Measurements from ENCODE around the gene ODF2.
"Not testable (repeated sequence)": the region's sequence is repeated elsewhere in the genome, so short reads cannot be mapped to it uniquely, and the experiment has no call there.

ODF2 gene

DNA sequence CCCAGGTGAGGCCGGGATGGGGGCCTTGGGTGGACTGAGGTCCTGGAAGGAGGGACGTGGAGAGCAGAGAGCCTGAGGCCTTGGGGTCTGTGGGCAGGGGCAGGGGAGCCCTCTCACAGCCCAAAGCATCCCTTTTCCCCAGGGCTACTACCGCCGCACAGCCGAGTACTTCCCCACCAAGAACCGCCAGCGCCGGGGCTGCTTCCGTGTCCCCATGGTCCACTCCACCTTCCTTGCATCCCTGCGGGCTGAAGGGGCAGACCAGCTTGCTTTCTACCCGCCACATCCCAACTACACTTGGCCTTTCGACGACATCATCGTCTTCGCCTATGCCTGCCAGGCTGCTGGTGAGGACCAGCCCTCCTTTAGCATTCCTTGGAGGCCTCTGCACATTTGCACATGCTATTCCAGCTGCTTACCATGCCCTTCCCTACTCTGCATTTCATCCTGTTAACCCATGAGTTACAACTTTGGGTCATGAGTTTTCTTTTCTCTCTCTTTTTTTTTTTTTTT lies 31.5 kb upstream of the ODF2 start:
- DNase-seq, result no peak

DNA sequence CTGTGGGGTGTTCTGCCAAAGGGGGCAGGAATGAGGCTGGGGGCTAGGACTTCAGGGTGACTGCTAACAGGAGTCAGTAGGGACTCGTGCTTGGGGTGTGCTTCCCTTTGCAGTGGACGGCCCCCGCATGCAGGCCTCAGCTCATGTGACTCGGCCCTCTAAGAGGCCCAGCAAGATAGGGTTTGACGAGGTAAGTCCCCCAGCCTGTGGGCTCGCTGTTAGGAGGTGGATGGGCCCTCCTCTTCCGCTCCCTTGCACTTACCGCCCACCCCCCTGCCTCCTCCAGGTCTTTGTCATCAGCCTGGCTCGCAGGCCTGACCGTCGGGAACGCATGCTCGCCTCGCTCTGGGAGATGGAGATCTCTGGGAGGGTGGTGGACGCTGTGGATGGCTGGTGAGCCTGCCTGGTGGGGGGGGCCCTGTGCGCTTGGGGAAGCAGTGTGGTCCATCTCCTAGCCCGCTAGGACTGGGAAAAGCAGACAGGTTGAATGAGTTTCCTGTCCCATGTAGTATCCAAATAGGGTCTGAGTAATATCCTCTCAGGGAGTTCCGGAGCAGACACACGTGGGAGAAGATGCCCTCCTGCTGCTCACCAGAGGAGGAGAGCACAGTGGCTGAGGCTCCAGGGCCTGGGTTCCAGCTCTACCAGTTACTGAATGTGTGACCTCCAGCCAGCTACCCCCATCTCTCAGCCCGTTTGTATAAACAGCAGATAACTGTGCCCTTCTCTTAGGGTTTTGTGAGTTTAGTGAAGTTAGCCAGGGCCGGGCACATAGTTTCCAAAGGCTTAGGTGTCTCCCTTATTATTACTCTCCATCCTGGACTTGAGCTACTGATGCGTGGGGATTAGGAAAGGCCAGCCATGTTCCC lies 26.9 kb upstream of the ODF2 start:
- no peak for DNase-seq

DNA sequence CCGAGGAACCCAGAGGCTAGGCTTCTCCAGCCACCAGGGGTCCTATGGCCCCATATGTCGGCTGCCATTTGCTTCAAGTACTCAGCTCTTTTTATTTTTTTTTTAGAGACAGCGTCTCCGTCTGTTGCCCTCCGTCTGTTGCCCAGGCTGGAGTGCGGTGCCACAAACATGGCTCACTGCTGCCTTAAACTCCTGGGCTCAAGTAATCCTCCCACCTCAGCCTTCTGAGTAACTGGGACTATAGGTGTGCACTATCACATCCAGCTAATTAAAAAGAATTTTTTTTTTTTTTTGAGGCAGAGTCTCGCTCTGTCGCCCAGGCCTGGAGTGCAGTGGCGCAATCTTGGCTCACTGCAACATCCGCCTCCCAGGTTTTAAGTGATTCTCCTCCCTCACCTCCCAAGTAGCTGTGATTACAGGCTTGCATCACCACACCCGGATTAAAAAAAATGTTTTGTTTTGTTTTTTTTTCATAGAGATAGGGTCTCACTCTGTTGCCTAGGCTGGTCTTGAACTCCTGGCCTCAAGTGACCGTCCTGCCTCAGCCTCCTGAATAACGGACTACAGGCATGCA lies 26.2 kb upstream of the ODF2 start:
- no peak for DNase-seq

DNA sequence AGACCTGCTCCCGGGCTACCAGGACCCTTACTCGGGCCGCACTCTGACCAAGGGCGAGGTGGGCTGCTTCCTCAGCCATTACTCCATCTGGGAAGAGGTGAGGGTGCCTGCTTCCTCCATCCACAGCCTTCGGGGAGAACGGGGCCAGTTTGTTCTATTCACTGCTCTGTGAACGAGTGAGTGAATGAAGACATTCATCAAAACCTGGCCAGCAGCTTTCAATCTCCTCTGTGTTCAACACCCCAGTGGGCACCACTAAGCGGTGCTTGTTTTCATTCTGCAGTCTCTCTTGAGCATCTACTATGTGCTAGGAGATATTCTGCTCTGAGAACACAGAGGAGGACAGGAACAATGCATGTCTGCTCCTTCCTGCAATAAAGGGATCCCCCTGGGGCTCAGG lies 24.6 kb upstream of the ODF2 start:
- DNase-seq, result no peak

DNA sequence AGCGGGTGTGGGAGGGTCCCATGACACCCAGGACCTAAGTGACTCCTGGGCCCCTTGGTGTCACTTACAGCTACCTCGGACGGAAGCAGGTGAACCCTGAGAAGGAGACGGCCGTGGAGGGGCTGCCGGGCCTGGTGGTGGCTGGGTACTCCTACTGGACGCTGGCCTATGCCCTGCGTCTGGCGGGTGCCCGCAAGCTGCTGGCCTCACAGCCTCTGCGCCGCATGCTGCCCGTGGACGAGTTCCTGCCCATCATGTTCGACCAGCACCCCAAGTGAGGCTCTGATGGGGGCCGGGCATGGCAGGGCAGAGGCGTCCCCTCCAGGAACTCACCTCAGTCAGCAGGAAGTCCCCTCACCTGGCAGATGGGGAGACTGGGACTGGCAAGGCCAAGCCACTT lies 21.5 kb upstream of the ODF2 start:
- no peak for DNase-seq

DNA sequence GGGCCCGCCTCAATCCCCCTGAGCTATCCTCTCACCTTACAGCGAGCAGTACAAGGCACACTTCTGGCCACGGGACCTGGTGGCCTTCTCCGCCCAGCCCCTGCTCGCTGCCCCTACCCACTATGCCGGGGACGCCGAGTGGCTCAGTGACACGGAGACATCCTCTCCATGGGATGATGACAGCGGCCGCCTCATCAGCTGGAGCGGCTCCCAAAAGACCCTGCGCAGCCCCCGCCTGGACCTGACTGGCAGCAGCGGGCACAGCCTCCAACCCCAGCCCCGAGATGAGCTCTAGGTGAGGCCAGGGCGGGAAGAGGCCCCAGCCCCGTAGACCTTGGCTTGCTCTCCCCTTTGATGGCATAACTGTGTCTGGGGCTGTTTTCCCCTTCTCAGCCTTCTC lies 20.2 kb upstream of the ODF2 start:
- DNase-seq, result no peak

DNA sequence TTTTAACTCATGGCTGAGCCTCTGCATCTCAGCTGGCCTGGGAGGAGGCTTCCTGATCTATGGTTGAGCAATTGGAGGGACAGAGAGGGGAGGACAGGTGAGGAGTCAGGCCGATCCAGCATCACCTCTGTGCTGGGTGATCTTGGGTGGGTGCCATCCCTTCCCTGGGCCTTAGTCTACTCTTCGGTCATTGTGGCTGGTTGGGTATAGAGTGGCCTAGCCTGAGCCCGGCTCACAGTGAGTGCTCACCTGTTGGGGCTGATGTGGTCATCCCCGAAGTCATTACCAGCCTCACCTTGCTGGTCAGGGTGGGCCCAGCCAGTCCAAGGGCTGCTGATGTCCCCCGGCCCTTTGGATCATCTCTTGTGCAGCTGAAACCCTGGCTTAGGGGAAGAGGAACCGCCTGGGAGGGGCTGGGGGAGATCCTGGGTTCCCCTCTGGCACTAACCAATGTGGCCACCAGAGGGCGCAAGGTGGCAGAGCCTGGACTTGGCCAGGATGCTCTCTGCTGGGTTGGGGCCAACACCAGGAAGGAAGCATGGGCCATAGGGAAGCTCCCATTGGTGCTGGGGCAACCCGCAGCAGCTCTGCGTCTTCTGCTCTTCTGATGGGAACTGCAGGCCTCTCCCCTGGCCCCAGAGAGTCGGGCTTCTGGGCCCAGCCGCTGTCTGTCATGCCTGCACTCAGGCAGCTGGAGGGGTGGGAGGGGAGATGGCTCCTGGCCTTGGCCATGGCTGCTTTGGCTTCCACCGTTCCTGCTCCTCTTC lies 17.3 kb upstream of the ODF2 start:
- DNase-seq, result peak; percentile 87

DNA sequence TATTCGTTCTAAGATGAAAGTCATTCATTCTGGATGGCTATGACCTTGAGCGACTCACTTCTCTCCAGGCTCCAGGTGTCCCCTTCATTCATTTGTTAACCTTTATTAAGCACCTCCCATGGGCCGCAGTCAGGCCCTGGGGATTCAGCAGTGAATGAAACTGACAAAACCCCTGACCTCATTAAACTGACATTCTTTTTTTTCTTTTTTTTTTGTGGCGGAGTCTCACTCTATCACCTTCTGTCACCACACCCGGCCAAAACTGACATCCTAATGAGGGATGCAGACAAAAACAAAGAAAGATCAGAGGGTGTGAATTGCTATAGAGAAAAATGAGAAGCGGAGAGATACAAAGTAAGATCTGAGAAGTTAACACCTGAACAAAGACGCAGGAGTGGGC lies 16.5 kb upstream of the ODF2 start:
- DNase-seq, result no peak

DNA sequence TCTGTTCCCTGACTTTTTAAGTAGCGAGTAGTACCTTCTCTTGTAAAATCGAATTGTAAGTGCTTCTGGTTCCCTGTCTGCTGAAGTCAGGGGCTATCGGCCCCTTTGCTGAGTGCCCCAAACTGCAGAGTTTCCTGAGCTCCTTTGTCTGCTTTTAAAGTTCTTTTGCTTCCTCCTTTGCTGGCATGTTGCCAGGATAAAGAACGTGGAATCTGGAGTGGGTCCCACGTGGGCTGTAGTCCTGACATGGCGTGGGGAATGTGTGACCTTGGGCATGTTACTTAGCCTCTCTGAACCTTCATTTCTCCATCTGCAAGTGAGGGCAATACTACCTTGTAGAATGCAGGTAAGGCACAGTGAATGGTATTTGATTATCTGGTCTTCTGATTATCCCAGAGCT lies 13.7 kb upstream of the ODF2 start:
- DNase-seq, result no peak

DNA sequence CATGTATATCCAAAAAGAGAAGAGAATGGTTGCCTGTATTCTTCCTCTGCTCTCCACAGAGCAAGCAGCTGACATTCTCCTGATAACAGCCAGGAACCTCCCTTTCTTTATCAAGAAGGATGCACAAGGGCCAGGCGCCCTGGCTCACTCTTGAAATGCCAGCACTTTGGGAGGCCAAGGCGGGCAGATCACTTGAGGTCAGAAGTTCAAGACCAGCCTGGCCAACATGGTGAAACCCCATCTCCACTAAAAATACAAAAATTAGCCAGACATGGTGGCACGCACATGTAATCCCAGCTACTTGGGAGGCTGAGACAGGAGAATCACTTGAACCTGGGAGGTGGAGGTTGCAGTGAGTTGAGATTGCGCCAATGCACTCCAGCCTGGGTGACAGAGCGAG lies 9.3 kb upstream of the ODF2 start:
- not testable (repeated sequence) for DNase-seq

DNA sequence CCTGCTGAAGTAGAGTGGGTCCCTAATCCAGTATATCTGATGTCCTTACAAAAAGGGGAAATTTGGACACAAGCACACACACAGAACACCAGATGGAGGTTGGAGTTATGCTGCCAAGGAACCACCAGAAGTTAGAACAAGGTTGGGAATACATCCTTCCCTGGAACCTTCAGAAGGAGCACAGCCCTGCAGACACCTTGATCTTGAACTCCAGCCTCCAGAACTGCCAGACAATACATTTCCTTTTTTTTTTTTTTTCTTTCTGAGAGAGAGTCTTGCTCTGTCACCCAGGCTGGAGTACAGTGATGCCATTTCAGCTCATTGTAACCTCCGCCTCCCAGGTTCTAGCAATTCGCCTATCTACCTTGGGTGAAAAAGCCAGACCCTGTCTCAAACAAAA lies 7.1 kb upstream of the ODF2 start:
- DNase-seq, result no peak

DNA sequence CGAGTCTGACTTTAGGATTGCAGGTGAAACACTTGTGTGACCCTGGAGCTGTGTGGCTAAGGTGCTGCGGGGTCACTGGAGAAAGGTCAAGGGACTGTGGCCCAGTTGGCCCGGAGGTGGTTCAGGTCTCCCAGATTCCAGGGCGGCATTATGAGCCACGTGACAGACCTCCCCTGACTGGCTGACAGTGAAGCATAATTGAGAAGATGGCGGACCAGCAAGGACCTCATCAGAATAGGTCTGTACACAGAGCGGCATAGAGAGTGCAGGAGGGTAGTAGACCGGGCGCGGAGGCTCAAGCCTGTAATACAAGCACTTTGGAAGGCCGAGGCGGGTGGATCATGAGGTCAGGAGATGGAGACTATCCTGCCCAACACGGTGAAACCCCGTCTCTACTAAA lies 815 bp upstream of the ODF2 start:
- no peak for DNase-seq

DNA sequence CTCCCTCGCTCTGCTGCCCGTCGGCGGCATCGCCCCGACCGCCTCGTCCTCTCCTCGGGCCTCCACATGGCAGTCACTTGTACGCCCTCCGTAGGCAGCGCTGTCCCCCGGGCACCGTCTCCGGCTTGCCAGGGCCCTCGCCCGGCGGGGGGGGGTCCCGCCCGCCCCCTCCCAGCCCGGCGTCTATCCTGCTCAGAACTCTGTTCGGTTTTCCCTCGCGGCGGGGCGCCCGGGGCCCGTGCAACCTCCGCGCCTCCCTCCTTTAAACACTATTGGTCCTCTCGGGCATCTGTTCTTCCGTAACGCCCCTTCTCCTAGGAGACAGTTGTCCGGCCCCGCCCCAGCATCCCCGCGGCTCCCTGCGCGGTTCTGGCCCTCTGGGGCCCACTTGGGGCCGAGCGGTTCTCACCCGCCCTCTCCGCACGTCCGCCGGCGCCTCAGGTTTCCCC lies 831 bp downstream of the ODF2 start:
- peak; percentile 32 for DNase-seq

DNA sequence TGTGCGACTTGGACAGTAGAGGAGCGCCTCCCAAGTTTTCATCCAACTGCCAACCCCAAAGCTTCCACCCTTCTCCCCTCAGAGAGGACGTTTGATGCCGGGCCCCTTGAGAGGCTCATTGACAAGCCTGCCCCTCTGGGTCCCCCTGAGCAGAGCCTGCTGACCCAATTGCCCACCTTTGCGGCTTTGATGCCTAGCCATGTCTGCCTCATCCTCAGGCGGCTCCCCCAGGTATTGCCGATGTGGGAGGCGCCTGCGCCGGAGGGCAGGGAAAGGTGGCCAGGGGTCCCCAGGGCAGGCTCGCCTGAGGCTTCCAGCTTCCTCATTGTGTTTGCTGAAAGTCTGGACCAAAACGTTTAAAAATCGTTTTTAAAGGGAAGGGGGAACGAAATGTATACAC lies 1.4 kb downstream of the ODF2 start:
- DNase-seq, result no peak

DNA sequence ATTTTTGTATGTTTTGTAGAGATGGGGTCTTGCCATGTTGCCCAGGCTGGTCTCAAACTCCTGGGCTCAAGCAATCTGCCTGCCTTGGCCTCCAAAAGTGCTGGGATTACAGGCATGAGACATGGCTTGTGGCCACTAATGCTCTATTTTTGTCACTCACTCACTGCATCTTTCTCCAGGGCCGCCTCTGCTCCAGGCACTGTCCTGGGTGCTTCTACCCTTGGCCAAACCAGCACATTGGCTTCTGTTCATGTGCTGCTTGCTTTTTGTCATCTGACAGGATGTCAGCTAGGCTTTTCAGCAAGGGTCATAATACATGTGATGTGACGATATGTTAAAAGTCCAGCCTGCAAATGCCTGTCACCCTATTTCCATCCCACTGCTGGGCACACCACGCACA lies 3.2 kb downstream of the ODF2 start:
- DNase-seq, result no peak

DNA sequence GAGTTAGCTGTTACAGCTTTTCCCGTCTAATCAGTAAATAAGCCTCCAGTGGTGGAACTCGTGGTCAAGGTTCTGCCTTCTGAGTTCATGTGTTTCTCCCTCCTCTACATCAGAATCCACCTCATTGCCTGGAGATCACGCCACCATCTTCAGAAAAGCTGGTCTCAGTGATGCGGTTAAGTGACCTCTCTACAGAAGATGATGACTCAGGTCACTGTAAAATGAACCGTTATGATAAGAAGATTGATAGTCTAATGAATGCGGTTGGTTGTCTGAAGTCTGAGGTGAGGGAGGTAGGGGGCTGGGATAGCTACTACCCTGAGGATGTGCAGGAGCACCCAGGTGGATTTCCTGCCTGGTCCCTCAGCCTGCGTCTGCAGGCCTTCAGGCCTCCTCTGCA lies 13.3 kb downstream of the ODF2 start:
- DNase-seq, result no peak

DNA sequence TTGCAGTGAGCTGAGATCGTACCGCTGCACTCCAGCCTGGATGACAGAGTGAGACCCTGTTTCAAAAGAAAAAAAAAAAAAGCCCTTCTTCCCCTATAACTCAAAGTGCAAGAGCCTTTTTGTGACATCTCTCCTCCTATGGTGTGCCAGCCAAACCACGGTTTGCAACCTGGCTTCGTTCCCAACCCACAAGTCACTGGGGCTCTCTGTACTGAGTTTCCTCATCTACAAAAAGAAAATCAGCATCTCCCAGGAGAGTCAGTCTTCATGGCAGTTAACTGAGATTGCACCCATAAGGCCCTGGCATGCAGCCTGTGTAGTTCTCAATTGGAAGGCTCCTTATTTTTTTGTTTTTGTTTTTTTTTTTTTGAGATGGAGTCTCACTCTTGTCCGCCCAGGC lies 14.8 kb downstream of the ODF2 start:
- DNase-seq, result peak; percentile 78

DNA sequence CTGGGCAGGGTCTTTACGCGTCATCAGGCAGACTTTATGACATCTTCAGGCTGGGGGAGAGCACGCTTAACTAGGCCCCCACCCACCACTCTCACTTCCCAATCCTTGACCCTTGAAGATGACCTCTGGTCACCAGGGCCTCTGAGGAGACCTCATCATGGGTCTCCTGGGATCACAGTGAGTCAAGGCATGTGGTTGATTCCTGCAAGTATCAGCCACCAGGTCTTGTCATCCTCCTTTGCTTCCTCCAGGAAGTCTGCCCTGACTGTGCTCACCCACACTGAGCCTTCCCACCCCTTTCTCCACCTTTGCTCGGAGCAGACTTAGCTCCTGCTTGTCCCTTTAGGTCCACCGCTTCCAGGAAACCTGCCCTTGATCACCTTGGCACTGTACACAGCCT lies 17.3 kb downstream of the ODF2 start:
- no peak for DNase-seq

DNA sequence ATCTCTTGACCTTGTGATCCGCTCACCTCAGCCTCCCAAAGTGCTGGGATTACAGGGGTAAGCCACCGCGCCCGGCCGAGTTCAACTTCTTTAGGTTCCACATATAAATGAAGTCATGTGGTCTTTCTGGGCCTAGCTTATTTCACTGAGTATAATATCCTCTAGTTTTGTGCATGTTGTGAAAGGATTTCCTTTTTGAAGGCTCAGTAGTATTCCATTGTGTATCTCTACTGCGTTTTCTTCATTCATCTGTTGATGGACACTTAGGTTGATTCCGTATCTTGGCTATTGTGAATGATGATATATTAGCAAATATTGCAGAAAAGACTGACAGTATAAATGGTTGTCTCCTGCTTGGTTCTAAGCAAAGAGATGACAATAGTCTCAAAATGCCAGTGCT lies 20.1 kb downstream of the ODF2 start:
- DNase-seq, result no peak

DNA sequence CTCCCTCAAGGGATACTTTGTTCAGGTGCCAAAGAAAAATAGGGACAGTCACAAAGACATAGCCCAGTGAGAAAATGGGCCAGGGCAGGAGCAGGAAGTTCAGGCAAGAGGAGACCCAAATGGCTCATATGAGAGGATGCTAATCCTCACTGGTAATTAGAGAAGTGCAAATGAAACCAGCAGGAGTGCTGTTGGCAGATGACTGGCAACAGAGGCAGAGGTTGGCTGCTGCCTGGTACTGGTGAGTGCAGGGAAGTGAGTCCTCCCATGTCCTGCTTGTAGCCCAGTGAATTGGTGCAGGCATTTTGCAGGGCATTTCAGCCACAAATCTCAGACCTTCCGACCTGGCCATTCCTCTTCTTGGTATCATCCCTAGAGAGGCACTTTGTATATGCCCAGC lies 23.5 kb downstream of the ODF2 start:
- no peak for DNase-seq

DNA sequence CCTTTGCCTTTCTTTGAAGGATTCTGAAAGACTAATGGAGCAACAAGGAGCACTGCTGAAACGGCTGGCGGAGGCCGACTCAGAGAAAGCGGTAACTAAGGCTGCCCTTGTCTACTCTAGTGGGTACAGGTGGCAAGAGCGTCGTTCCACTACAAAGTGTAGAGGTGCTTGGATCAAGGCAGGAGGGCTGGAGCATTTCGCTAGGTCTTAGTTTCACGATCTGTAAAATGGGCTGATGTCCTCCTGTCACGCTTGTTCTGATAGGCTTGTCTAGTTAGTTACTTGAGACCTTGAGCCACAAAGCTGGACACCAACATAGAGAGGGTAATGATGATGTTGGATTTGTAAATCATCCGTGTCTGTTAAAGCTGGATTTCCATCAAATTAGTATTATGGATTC lies 25.8 kb downstream of the ODF2 start:
- DNase-seq, result no peak

DNA sequence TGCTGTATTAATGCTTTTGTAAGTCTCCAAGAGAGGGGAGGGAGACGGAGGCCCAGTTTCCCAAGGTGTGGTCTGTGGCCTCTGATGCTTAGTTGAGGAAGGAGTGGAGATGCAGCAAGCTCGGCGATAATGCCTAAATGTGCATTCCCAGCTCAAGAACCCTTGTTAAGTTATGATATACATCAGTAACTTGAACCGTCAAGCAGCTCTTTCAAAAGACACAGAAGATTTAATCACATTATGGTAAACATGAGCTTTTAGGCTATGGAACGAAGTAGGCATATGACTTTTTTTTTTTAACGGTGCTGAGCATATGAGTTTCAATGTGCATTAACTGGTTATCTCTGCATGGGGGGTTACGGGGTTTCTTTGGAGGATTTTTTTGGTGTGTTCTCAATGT lies 26.4 kb downstream of the ODF2 start:
- DNase-seq, result no peak

DNA sequence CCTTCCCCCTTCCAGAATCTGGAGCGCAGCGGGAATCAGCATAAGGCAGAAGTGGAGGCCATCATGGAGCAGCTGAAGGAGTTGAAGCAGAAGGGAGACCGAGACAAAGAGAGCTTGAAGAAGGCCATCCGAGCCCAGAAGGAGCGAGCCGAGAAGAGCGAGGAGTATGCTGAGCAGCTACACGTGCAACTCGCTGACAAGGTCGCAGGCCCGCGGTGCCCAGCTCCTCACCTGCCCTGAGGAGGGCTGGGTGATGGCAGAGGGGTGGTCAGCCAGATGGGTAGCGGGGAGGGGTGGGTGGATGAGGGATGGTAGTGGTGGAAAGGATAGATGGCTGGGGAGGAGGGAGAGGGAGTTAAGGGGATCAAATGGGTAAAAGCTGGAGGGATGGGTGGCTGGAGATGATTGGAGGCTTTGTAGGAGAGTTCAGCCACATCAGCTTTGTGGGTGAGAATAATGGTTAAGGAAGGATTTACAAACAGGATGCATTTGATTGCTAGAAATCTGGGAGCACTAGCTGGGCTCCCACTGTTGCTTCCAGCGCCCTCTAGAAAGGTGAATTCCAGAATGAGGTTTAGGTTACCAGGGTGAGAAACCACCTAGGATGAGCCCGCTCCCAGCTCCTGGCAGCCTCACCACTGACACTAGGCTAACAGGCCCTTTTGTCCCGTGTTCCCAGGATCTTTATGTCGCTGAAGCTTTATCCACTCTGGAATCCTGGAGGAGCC lies 29.0 kb downstream of the ODF2 start:
- DNase-seq, result no peak

All from GDM1 (cell line).